Esophagus squamous epithelium (tissue), 4 donors: ENCODE data around the gene SEMG1.

ENCODE experiments used
- POLR2A ChIP-seq, 4 donors: fragments of 450-650 bp; IDR thresholded peaks; one replicate each; pipeline ENCODE4 v1.6.1; 2017; ENCODE audit warnings: antibody characterized with exemption in 4 of 4, mild to moderate bottlenecking in 4 of 4, moderate library complexity in 3 of 4
- TF ChIP-seq, protein P1 (sequence below), 6 experiments: fragments of 450-650 bp in 4 of 6; fragments of 200-600 bp in 2 of 6; sonication (generic) in 2 of 6; IDR thresholded peaks; one replicate each; pipeline ENCODE4 v1.5.1; 2016 to 2019; ENCODE audit warnings: antibody characterized with exemption in 6 of 6, mild to moderate bottlenecking in 4 of 6, moderate library complexity in 4 of 6

DNA sequence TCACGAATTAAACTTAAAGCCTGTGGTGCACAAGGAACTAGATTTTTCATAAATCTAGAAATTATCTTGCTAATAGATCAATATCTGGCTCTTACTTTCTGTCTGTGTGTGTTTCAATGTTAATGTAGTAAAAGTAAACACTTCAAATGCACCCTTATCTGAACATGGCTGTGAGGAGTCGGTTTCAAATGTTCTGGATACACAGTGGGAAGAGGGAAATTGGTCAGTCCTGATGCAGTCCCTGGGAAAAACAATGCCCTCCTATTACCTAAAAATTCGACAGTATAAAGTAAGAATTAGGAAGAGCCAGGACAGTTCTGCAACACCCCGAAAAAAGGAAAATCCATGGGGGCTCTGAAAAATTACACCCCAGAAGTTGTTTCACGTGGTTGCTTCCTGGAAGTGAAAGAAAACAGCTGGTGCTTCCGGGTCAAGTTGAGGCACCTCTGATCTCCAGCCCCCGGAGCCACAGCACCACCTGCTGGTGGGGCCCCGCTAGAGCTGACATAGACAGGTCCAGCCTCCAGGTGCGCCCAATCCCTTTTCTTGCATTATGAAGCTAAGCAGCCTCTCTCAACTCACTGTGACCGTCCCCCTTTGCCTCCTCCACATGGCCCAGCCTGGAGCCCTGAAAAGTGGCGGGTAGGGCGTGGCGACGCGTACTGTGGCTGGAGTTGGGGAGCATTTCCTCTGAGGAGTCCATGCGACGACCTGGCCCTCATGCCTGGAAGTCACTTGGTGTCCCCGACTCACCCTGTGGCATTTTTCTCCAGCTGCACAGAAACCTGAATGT lies 22.6 kb downstream of the SEMG1 start:
- TF ChIP-seq, protein P1, sequence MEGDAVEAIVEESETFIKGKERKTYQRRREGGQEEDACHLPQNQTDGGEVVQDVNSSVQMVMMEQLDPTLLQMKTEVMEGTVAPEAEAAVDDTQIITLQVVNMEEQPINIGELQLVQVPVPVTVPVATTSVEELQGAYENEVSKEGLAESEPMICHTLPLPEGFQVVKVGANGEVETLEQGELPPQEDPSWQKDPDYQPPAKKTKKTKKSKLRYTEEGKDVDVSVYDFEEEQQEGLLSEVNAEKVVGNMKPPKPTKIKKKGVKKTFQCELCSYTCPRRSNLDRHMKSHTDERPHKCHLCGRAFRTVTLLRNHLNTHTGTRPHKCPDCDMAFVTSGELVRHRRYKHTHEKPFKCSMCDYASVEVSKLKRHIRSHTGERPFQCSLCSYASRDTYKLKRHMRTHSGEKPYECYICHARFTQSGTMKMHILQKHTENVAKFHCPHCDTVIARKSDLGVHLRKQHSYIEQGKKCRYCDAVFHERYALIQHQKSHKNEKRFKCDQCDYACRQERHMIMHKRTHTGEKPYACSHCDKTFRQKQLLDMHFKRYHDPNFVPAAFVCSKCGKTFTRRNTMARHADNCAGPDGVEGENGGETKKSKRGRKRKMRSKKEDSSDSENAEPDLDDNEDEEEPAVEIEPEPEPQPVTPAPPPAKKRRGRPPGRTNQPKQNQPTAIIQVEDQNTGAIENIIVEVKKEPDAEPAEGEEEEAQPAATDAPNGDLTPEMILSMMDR (IDR thresholded peaks at IDR 0.05): peak in 5 of 6 experiments; percentile 38 to 90 (median 66)
- no peak for TF ChIP-seq POLR2A (IDR thresholded peaks at IDR 0.05)
